GM12872 (cell line): ENCODE results near the gene IQGAP2.

ENCODE experiments used
- CTCF ChIP-seq: IDR thresholded peaks from 3 replicates; pipeline ENCODE4 v1.5.1; 2011; ENCODE audit warnings: low read depth, mild to moderate bottlenecking, low read length, moderate library complexity; ENCODE audit not compliant: insufficient read depth

IQGAP2 gene

GRCh38 chr5:76732405-76733048 lies 329.4 kb downstream of the IQGAP2 start:
- no peak for TF ChIP-seq CTCF

GRCh38 chr5:76733049-76733417 lies 329.9 kb downstream of the IQGAP2 start:
- TF ChIP-seq CTCF, result no peak

- TF ChIP-seq CTCF, result no peak
Measured at GRCh38 chr5:76735762-76736545, 332.9 kb downstream of the IQGAP2 start.

GRCh38 chr5:76736679-76737556 lies 333.8 kb downstream of the IQGAP2 start:
- TF ChIP-seq CTCF, result no peak

GRCh38 chr5:76737846-76738245 lies 334.8 kb downstream of the IQGAP2 start:
- no peak for TF ChIP-seq CTCF

- TF ChIP-seq CTCF, result no peak
Measured at GRCh38 chr5:76742583-76742982, 339.5 kb downstream of the IQGAP2 start.

- no peak for TF ChIP-seq CTCF
Measured at GRCh38 chr5:76744632-76745031, 341.5 kb downstream of the IQGAP2 start.
